Panc1 (cell line): Measurements from ENCODE around the gene PTPRR. TPM values are rescaled to one million over a fixed set of nuclear protein-coding genes. Genes with fewer than 3 reads are reported as not detected.

ENCODE experiments used
- ATAC-seq: fragments of 200-7000 bp; cut with Tn5 transposase; 2 replicates; pipeline ENCODE4 v1.9.1; 2020; ENCODE audit warnings: mild to moderate bottlenecking, moderate library complexity
- BruUV-seq: library from RNA; stranded (reverse); fragments of 400-500 nt; replicated peaks from 2 replicates; lab custom pipeline; 2021; lab: Mats Ljungman, UMichigan
- CTCF ChIA-PET: fragments of 300-600 bp; sonication (Branson Sonifier 250); formaldehyde crosslinking; loops from one replicate; lab custom pipeline; 2022; ENCODE audit warnings: antibody characterized with exemption; lab: Charles Lee
- POLR2A ChIA-PET: fragments of 300-600 bp; sonication (Branson Sonifier 250); formaldehyde crosslinking; loops from one replicate; lab custom pipeline; 2022; ENCODE audit warnings: antibody characterized with exemption; lab: Charles Lee
- DNase-seq: peaks from one replicate; pipeline ENCODE4 v3.0.0-alpha.2; 2010; ENCODE audit warnings: low read depth, low spot score
- H3K27ac ChIP-seq: 2 replicates; pipeline ENCODE4 v1.5.1; 2011; ENCODE audit warnings: mild to moderate bottlenecking, low read length, inconsistent platforms
- H3K27me3 ChIP-seq: fragments of 200-500 bp; sonication (Bioruptor generic); 2 replicates; pipeline ENCODE4 v1.6.0; 2014; ENCODE audit warnings: low read length, inconsistent platforms; ENCODE audit not compliant: control insufficient read depth, insufficient read depth
- H3K36me3 ChIP-seq: fragments of 200-500 bp; sonication (Bioruptor generic); 2 replicates; pipeline ENCODE4 v1.5.1; 2014; ENCODE audit warnings: inconsistent platforms, mild to moderate bottlenecking, low read length, moderate library complexity; ENCODE audit not compliant: control insufficient read depth, insufficient read depth
- H3K4me1 ChIP-seq: 2 replicates; pipeline ENCODE4 v1.5.1; 2011; ENCODE audit warnings: inconsistent platforms, mild to moderate bottlenecking, low read length, moderate library complexity; ENCODE audit not compliant: control insufficient read depth, insufficient read depth
- H3K4me3 ChIP-seq, 2 experiments: 2 replicates each; pipeline ENCODE4 v1.5.1; 2011 to 2012; ENCODE audit warnings: low read depth in 2 of 2, low read length in 2 of 2, mild to moderate bottlenecking in 2 of 2, inconsistent platforms in 1 of 2, moderate library complexity in 1 of 2
- H3K9me3 ChIP-seq: fragments of 200-500 bp; sonication (Bioruptor generic); 2 replicates; pipeline ENCODE4 v1.5.1; 2014; ENCODE audit warnings: low read depth, mild to moderate bottlenecking, inconsistent platforms, low read length, moderate library complexity; ENCODE audit not compliant: control insufficient read depth, insufficient read depth
- POLR2AphosphoS5 ChIP-seq: IDR thresholded peaks from 2 replicates; pipeline ENCODE4 v1.6.1; 2012; ENCODE audit warnings: mild to moderate bottlenecking, low read depth, low read length, moderate library complexity
- SIN3A ChIP-seq: IDR thresholded peaks from 2 replicates; pipeline ENCODE4 v1.6.1; 2012; ENCODE audit warnings: low read depth, mild to moderate bottlenecking, low read length, moderate library complexity, borderline replicate concordance; ENCODE audit not compliant: insufficient read depth
- TCF7L2 ChIP-seq: IDR thresholded peaks from 2 replicates; pipeline ENCODE4 v1.6.1; 2011; ENCODE audit warnings: mild to moderate bottlenecking, low read depth, low read length, inconsistent platforms
- in situ Hi-C: cut with HindIII; loops from 2 replicates; pipeline ENCODE4 v1.10.0; 2016; ENCODE audit warnings: low sequenced_read_pairs, low pct_unique_long_range_greater_than_20kb
- intact Hi-C: fragments of 100-400 bp; cut with micrococcal nuclease; formaldehyde crosslinking; loops from one replicate; pipeline ENCODE4 v1.10.0; 2022; ENCODE audit not compliant: unreplicated experiment
- total RNA-seq: library from RNA; stranded (reverse); gene quantifications from one replicate; pipeline ENCODE4 v1.2.1, GENCODE V29; 2021; ENCODE audit not compliant: unreplicated experiment
- TF ChIP-seq, protein P1 (sequence below): fragments of 450-650 bp; IDR thresholded peaks from 2 replicates; pipeline ENCODE4 v1.5.1; 2017; ENCODE audit warnings: mild to moderate bottlenecking
- TF ChIP-seq, protein P2 (sequence below), 2 experiments: IDR thresholded peaks; 2 replicates each; pipeline ENCODE4 v1.6.1; 2011 to 2012; ENCODE audit warnings: low read depth in 2 of 2, control low read depth in 1 of 2, low read length in 1 of 2, mild to moderate bottlenecking in 1 of 2, moderate library complexity in 1 of 2; ENCODE audit not compliant: insufficient read depth in 1 of 2

Gene PTPRR
- total RNA-seq, 1 experiment from 2014 or later: not detected

DNA sequence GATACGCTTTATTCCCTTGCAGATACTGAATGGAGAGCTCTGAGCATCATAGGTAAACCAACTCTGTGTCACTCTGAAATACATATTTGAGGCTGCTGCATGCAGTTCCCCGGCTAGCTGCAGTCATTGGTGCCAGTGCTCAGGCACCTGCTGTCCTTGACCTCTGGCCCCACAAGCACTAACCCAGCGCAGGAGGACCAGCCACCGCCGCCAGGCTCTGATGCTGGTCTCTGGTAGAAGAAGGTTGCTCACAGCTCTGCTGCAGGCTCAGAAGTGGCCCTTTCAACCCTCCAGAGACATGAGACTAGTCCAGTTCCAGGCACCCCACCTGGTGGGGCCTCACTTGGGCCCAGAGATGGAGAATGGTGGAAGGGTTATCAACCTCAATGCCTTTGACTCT, 248.8 kb downstream of the PTPRR start:
- in situ Hi-C loops (no loop called here), intact Hi-C loops (no loop called here)
- DNase-seq: no peak
- POLR2A ChIA-PET: no interaction called here
- Histone ChIP-seq H3K9me3 (0 out of 2 replicates have a peak, but pooled peaks cover 4% of the 10 kb centered on the region), H3K4me1 (no peaks in the 10 kb centered on the region), H3K27me3 (no peaks in the 10 kb centered on the region), H3K27ac (no peak overlapping the region), H3K4me3 (no peak overlapping the region), H3K36me3 (no peaks in the 10 kb centered on the region)
- BruUV-seq: no TSS peak
- no peak for TF ChIP-seq POLR2AphosphoS5
- TF ChIP-seq, protein P1, sequence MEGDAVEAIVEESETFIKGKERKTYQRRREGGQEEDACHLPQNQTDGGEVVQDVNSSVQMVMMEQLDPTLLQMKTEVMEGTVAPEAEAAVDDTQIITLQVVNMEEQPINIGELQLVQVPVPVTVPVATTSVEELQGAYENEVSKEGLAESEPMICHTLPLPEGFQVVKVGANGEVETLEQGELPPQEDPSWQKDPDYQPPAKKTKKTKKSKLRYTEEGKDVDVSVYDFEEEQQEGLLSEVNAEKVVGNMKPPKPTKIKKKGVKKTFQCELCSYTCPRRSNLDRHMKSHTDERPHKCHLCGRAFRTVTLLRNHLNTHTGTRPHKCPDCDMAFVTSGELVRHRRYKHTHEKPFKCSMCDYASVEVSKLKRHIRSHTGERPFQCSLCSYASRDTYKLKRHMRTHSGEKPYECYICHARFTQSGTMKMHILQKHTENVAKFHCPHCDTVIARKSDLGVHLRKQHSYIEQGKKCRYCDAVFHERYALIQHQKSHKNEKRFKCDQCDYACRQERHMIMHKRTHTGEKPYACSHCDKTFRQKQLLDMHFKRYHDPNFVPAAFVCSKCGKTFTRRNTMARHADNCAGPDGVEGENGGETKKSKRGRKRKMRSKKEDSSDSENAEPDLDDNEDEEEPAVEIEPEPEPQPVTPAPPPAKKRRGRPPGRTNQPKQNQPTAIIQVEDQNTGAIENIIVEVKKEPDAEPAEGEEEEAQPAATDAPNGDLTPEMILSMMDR: no peak
- TF ChIP-seq TCF7L2: no peak
- TF ChIP-seq, protein P2, sequence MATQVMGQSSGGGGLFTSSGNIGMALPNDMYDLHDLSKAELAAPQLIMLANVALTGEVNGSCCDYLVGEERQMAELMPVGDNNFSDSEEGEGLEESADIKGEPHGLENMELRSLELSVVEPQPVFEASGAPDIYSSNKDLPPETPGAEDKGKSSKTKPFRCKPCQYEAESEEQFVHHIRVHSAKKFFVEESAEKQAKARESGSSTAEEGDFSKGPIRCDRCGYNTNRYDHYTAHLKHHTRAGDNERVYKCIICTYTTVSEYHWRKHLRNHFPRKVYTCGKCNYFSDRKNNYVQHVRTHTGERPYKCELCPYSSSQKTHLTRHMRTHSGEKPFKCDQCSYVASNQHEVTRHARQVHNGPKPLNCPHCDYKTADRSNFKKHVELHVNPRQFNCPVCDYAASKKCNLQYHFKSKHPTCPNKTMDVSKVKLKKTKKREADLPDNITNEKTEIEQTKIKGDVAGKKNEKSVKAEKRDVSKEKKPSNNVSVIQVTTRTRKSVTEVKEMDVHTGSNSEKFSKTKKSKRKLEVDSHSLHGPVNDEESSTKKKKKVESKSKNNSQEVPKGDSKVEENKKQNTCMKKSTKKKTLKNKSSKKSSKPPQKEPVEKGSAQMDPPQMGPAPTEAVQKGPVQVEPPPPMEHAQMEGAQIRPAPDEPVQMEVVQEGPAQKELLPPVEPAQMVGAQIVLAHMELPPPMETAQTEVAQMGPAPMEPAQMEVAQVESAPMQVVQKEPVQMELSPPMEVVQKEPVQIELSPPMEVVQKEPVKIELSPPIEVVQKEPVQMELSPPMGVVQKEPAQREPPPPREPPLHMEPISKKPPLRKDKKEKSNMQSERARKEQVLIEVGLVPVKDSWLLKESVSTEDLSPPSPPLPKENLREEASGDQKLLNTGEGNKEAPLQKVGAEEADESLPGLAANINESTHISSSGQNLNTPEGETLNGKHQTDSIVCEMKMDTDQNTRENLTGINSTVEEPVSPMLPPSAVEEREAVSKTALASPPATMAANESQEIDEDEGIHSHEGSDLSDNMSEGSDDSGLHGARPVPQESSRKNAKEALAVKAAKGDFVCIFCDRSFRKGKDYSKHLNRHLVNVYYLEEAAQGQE (IDR thresholded peaks at IDR 0.05; ENCODE audit: insufficient read depth in 1 of 2, low read depth in 2 of 2, low read length in 1 of 2): no peak
- no peak for TF ChIP-seq SIN3A
- CTCF ChIA-PET: no interaction called here
- no peak for ATAC-seq

DNA sequence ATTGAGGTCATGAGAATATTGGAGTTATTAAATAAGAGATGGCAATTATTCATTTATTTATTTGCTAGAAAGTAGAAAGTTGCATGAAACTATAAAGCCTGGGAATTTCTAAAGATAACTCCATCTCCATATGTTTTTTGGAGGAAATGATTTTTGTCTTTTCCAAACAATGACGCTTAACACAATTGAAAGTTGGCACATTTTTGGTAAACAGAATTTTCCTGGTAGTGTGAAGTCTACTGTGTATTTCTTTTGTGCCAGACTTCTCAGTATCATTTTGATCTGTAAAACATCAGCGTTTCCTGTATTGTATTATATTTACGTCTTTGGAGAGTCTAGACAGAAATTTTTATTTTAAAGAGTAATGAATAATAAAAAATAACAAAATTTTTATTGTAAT, 249.6 kb downstream of the PTPRR start:
- Histone ChIP-seq H3K27me3 (no peaks in the 10 kb centered on the region), H3K27ac (no peak overlapping the region), H3K36me3 (no peaks in the 10 kb centered on the region), H3K4me3 (no peak overlapping the region), H3K4me1 (no peaks in the 10 kb centered on the region), H3K9me3 (0 out of 2 replicates have a peak, but pooled peaks cover 3% of the 10 kb centered on the region)
- DNase-seq (no peak), ATAC-seq (no peak)
- ChIA-PET POLR2A (no interaction called here), CTCF (no interaction called here)
- no TSS peak for BruUV-seq
- TF ChIP-seq SIN3A (no peak), TCF7L2 (no peak), POLR2AphosphoS5 (no peak)
- TF ChIP-seq, protein P1: no peak
- TF ChIP-seq, protein P2 (IDR thresholded peaks at IDR 0.05; ENCODE audit: insufficient read depth in 1 of 2, low read depth in 2 of 2, low read length in 1 of 2): no peak
- intact Hi-C loops: no loop called here
- in situ Hi-C loops: no loop called here
